GM12872 (cell line): ENCODE results near the gene FAAP100.
A peak's percentile ranks its signal among the peaks of the same experiment; 100 is the strongest.

ENCODE experiments used
- TF ChIP-seq, protein P1 (sequence below): IDR thresholded peaks from 3 replicates; pipeline ENCODE4 v1.5.1; 2011; ENCODE audit warnings: low read depth, mild to moderate bottlenecking, low read length, moderate library complexity; ENCODE audit not compliant: insufficient read depth

The FAAP100 gene

DNA sequence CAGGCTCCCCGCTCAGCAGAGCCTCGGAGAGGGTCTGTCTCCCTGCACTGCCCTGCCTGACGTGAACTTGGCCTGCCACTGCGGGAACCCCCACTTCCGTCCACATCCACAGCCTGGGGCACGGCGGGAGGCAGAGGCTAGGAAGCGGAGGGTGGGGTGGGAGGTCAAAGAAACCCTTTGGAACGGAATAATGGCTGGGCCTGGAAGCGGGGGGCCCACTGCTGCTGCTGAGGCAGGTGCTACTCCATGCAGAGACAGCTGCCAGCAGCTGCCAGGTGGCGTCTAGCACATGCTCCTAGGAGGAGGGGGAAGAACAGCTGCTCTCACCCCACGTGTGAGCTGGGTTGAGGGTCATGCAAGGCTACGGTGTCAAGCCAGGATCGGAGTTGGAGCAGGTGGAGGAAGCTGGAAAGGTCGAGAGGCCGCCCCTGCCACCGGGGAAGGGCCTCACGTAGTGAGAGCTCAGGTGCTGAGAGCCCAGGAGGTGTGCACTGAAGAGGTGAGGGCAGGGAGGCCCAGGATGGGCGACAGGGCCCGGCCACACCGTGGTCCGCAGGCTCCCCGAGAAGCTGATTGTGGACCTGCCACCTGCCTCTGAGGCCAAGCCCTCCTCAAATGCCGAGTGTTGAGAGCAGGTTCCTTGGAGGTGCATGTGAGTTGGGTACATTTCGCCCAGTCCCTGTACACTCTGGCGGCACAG, 14.1 kb downstream of the FAAP100 start:
- TF ChIP-seq, protein P1, sequence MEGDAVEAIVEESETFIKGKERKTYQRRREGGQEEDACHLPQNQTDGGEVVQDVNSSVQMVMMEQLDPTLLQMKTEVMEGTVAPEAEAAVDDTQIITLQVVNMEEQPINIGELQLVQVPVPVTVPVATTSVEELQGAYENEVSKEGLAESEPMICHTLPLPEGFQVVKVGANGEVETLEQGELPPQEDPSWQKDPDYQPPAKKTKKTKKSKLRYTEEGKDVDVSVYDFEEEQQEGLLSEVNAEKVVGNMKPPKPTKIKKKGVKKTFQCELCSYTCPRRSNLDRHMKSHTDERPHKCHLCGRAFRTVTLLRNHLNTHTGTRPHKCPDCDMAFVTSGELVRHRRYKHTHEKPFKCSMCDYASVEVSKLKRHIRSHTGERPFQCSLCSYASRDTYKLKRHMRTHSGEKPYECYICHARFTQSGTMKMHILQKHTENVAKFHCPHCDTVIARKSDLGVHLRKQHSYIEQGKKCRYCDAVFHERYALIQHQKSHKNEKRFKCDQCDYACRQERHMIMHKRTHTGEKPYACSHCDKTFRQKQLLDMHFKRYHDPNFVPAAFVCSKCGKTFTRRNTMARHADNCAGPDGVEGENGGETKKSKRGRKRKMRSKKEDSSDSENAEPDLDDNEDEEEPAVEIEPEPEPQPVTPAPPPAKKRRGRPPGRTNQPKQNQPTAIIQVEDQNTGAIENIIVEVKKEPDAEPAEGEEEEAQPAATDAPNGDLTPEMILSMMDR, result no peak

DNA sequence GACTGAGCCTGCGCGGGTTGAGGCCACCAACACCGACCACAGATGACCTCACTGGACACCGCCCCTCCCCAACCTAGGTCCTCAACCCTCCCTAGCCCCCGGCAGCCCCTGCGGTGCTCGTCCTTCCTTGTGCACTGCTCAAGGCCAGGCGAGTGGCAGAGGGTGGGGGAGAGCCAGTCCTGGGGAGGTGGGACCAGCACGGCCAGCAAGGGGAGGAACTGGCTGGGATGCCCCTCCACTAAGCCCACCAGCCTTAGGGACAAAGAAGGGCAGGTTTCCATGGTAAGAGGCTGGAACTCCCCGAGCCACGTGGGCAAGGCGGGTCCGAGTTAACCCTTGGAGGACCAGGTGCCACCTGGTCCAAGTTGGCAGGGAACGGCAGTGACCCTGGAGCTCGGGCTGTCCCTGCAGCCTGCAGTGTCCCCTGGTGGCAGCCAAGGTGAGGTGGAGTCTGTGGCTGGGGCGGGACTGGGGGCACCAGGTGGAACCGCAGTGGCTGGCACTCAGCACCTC, 14.8 kb downstream of the FAAP100 start:
- TF ChIP-seq, protein P1, result peak; percentile 82

DNA sequence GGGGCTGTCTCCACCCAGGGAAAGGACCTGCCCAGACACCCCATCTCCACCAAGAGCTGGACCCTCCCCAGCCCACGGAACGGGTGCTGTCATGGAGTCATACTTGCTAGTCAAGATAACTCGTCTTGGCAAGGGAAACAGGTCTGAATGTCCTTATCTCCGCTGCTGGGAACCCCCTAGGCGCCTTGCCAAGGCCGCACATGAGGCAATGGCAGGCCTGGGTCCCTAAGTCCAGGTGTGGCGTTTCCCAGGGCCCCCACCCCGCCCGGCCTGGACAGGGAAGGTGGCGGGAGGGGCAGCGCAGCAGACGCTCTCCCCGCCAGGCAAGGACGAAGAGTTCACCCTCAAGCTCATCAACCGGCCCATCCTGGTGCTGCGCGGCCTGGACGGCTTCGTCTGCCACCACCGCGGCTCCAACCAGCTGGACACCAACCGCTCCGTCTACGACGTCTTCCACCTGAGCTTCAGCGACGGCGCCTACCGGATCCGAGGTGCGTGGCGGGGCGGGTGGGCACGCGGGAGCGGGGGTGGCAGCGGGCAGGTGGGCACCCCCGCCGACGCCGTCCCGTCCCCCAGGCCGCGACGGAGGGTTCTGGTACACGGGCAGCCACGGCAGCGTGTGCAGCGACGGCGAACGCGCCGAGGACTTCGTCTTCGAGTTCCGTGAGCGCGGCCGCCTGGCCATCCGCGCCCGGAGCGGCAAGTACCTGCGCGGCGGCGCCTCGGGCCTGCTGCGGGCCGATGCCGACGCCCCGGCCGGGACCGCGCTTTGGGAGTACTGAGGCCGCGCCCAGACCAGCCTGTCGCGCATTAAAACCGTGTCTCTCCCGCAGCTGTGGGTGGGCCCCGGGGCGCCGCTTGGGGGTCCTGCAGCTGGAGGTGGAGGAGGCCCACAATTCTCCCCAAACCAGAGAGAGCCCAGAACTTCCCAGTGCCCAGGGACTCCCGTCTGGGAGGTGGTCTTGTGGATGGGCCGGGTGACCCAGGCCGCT, 15.6 kb downstream of the FAAP100 start:
- TF ChIP-seq, protein P1, result no peak

DNA sequence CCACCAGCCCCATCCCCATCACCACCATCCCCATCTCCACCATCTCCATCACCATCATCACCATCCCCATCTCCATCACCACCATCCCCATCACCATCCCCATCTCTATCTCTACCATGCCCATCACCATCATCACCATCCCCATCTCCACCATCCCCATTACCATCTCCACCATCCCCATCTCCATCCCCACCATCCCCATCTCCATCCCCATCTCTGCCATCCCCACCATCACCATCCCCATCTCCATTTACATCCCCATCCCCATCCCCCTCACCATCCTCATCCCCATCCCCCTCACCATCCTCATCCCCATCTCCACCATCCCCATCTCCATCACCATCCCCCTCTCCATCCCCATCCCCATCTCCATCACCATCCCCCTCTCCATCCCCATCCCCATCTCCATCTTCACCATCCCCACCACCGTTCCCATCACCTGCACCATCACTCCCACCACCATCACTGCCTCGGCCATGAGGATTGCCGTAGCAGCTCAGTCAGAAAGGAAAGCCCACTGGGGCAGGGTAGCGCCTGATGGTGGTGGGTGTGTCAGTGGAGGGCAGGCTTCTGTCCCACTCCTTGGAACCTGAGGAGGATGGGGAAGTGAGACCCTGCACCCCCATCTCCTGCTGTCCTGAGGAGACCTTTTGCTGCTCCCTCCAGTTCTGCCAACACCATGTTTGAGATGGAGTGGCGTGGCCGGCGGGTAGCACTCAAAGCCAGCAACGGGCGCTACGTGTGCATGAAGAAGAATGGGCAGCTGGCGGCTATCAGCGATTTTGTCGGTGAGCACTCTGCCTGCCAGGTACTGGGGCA, 16.5 kb downstream of the FAAP100 start:
- TF ChIP-seq, protein P1, result no peak

DNA sequence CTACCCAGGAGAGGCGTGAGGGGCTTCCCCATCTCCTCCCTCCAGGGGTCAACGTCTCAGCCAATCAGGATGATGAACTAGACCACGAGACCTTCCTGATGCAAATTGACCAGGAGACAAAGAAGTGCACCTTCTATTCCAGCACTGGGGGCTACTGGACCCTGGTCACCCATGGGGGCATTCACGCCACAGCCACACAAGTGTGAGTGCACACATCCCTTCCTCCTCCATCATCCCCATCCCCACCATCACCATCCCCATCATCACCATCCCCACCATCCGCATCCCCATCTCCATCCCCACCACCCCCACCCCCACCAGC, 17.2 kb downstream of the FAAP100 start:
- TF ChIP-seq, protein P1, result no peak

DNA sequence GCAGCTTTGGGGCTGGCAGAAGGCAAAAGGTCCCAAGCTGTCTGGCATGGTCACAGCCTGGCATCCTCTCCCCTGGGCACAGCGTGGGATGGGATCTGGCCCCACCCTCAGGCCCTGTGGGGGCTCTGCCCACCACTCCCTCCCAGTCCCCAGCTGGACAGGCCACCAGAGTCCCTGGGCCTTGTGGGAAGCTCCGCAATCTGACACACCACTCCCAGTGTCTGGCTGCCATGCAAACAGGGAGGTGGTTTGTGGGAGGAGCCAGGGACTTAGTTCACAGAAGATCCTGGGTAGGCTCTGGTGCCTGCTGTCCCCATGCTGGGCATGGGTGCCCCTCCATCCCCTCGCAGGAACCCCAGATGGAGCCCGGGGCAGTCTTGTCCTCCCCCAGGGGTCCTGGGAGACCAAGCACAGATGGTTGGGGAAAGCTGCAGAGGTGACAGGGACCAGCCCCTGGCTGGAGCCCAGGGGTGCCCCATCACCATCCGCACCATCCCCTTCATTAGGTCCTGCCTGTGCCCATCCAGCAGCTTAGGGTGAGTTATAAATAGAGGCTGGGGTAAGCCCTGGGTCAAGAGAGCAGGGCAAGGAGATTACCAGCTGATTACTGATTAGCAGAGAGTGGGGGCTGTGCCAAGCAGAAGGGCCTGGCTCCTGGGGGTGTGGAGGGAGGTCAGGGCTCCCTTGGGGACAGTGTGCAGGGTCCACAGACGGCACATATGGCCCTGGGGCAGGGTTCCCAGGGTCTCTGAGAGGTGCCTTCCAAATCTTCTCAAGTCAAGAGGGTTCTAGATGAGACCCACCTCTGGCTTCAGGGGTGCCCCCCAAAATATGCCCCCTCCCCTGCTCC, 17.8 kb downstream of the FAAP100 start:
- TF ChIP-seq, protein P1, result no peak
